ENCODE data around the gene C1orf52. TPM values are rescaled to one million over a fixed set of nuclear protein-coding genes. Genes with fewer than 3 reads are reported as not detected.

The C1orf52 gene
- polyA plus RNA-seq, 3 donors, result 18.5 to 29.1 (median 19.7) TPM

GRCh38 chr1:85224295-85224694 lies 35.2 kb downstream of the C1orf52 start:
- Histone ChIP-seq H3K4me2 (replicated peaks; ENCODE audit: extremely low read depth, low read length, poor library complexity, severe bottlenecking) (no peak overlapping the region), H3K27ac (ENCODE audit: low read depth in 1 of 2, low read length in 2 of 2) (no peak overlapping the region), H3K9ac (ENCODE audit: insufficient read depth, low read length, poor library complexity, severe bottlenecking) (no peak overlapping the region), H3K9me3 (replicated peaks in 1 of 2; ENCODE audit: control insufficient read depth in 1 of 2, insufficient read depth in 1 of 2, low read length in 2 of 2) (no peaks in the 10 kb centered on the region), H4K20me1 (ENCODE audit: insufficient read depth, low read length) (no peaks in the 10 kb centered on the region), H3K4me1 (ENCODE audit: control insufficient read depth in 1 of 2, insufficient read depth in 2 of 2, low read length in 2 of 2) (no peaks in the 10 kb centered on the region), H2AFZ (ENCODE audit: insufficient read depth, low read depth, low read length, poor library complexity, severe bottlenecking) (no peak overlapping the region), H3K79me2 (ENCODE audit: insufficient read depth, low read length) (no peaks in the 10 kb centered on the region), H3K27me3 (ENCODE audit: control insufficient read depth in 2 of 2, insufficient read depth in 2 of 2, low read length in 2 of 2) (no peaks in the 10 kb centered on the region), H3K4me3 (replicated peaks in 1 of 3; ENCODE audit: low read depth in 2 of 3, low read length in 3 of 3) (no peak overlapping the region), H3K36me3 (replicated peaks in 1 of 2; ENCODE audit: control insufficient read depth in 1 of 2, insufficient read depth in 2 of 2, low read length in 2 of 2) (no peaks in the 10 kb centered on the region)
- DNase-seq, result no peak
- intact Hi-C loops (cut with micrococcal nuclease), result no loop called here
- H3K4me1 Mint-ChIP-seq, result no peaks in the 10 kb centered on the region
- no peak for TF ChIP-seq CTCF (IDR thresholded peaks at IDR 0.05)
- H3K9me3 Mint-ChIP-seq, result peaks cover 0 to 2% (median 0%) of the 10 kb centered on the region in 7 donors
- H3K27me3 Mint-ChIP-seq (ENCODE audit: low read depth in 3 of 3), result peaks cover 0 to 5% (median 2%) of the 10 kb centered on the region in 3 donors
- no peak overlapping the region for H3K4me3 Mint-ChIP-seq
- H3K27ac Mint-ChIP-seq, result no peak overlapping the region
- no peaks in the 10 kb centered on the region for H3K36me3 Mint-ChIP-seq

- Histone ChIP-seq H3K79me2 (ENCODE audit: insufficient read depth, low read length) (no peaks in the 10 kb centered on the region), H3K9me3 (replicated peaks in 1 of 2; ENCODE audit: control insufficient read depth in 1 of 2, insufficient read depth in 1 of 2, low read length in 2 of 2) (no peaks in the 10 kb centered on the region), H3K36me3 (replicated peaks in 1 of 2; ENCODE audit: control insufficient read depth in 1 of 2, insufficient read depth in 2 of 2, low read length in 2 of 2) (no peaks in the 10 kb centered on the region), H3K4me1 (ENCODE audit: control insufficient read depth in 1 of 2, insufficient read depth in 2 of 2, low read length in 2 of 2) (no peaks in the 10 kb centered on the region), H3K4me2 (replicated peaks; ENCODE audit: extremely low read depth, low read length, poor library complexity, severe bottlenecking) (no peak overlapping the region), H3K27ac (ENCODE audit: low read depth in 1 of 2, low read length in 2 of 2) (no peak overlapping the region), H3K9ac (ENCODE audit: insufficient read depth, low read length, poor library complexity, severe bottlenecking) (no peak overlapping the region), H3K4me3 (replicated peaks in 1 of 3; ENCODE audit: low read depth in 2 of 3, low read length in 3 of 3) (no peak overlapping the region), H2AFZ (ENCODE audit: insufficient read depth, low read depth, low read length, poor library complexity, severe bottlenecking) (no peak overlapping the region), H4K20me1 (ENCODE audit: insufficient read depth, low read length) (no peaks in the 10 kb centered on the region), H3K27me3 (ENCODE audit: control insufficient read depth in 2 of 2, insufficient read depth in 2 of 2, low read length in 2 of 2) (no peaks in the 10 kb centered on the region)
- no peak overlapping the region for H3K27ac Mint-ChIP-seq
- no peaks in the 10 kb centered on the region for H3K36me3 Mint-ChIP-seq
- DNase-seq, result no peak
- H3K9me3 Mint-ChIP-seq, result peaks cover 0 to 2% (median 0%) of the 10 kb centered on the region in 7 donors
- no peaks in the 10 kb centered on the region for H3K4me1 Mint-ChIP-seq
- TF ChIP-seq CTCF (IDR thresholded peaks at IDR 0.05), result no peak
- intact Hi-C loops (cut with micrococcal nuclease), result no loop called here
- no peak overlapping the region for H3K4me3 Mint-ChIP-seq
- 39% methylated on average over 3 of the region's 5 CpGs for WGBS (ENCODE audit: insufficient coverage)
- H3K27me3 Mint-ChIP-seq (ENCODE audit: low read depth in 3 of 3), result peaks cover 2 to 6% (median 3%) of the 10 kb centered on the region in 3 donors
Observed at GRCh38 chr1:85223334-85223733, 36.1 kb downstream of the C1orf52 start.

Measured in CD14-positive monocyte (primary cell).